ENCODE data around the gene BBS9. TPM values are rescaled to one million over a fixed set of nuclear protein-coding genes. Genes with fewer than 3 reads are reported as not detected.

BBS9 gene
- total RNA-seq, 2 donors from 2014 or later, result 9.3 to 10.9 TPM

GRCh38 chr7:33334349-33334748, 205.0 kb downstream of the BBS9 start:
- Histone ChIP-seq H3K27me3 (no peaks in the 10 kb centered on the region), H3K9ac (ENCODE audit: low read depth in 2 of 2, low read length in 2 of 2) (no peak overlapping the region), H3K27ac (no peak overlapping the region), H3K36me3 (no peaks in the 10 kb centered on the region), H3K9me3 (no peaks in the 10 kb centered on the region), H3K4me1 (no peaks in the 10 kb centered on the region), H3K4me3 (no peak overlapping the region)
- TF ChIP-seq CTCF (IDR thresholded peaks at IDR 0.05), result no peak
- intact Hi-C loops (cut with DNase I), result no loop called here
- DNase-seq, result no peak

- Histone ChIP-seq H3K27ac (no peak overlapping the region), H3K36me3 (no peaks in the 10 kb centered on the region), H3K4me3 (no peak overlapping the region), H3K4me1 (no peaks in the 10 kb centered on the region), H3K27me3 (no peaks in the 10 kb centered on the region), H3K9ac (ENCODE audit: low read depth in 2 of 2, low read length in 2 of 2) (no peak overlapping the region), H3K9me3 (no peaks in the 10 kb centered on the region)
- intact Hi-C loops (cut with DNase I), result no loop called here
- DNase-seq, result no peak
- no peak for TF ChIP-seq CTCF (IDR thresholded peaks at IDR 0.05)
These were observed 207.5 kb downstream of the BBS9 start for GRCh38 chr7:33336820-33337219.

- no peak for TF ChIP-seq CTCF (IDR thresholded peaks at IDR 0.05)
- no peaks in the 10 kb centered on the region for H3K27me3 ChIP-seq
- H3K9ac ChIP-seq (ENCODE audit: low read depth in 2 of 2, low read length in 2 of 2), result no peak overlapping the region
- H3K4me1 ChIP-seq, result no peaks in the 10 kb centered on the region
- no peak overlapping the region for H3K27ac ChIP-seq
- no peak overlapping the region for H3K4me3 ChIP-seq
- intact Hi-C loops (cut with DNase I), result no loop called here
- no peaks in the 10 kb centered on the region for H3K36me3 ChIP-seq
- no peak for DNase-seq
- no peaks in the 10 kb centered on the region for H3K9me3 ChIP-seq
These were observed 209.9 kb downstream of the BBS9 start for GRCh38 chr7:33339074-33339790.

GRCh38 chr7:33346055-33346454, 216.7 kb downstream of the BBS9 start:
- H3K27ac ChIP-seq, result no peak overlapping the region
- no peak overlapping the region for H3K9ac ChIP-seq (ENCODE audit: low read depth in 2 of 2, low read length in 2 of 2)
- no peaks in the 10 kb centered on the region for H3K4me1 ChIP-seq
- H3K4me3 ChIP-seq, result no peak overlapping the region
- no peak for DNase-seq
- intact Hi-C loops (cut with DNase I), result no loop called here
- no peaks in the 10 kb centered on the region for H3K9me3 ChIP-seq
- H3K27me3 ChIP-seq, result no peaks in the 10 kb centered on the region
- no peak for TF ChIP-seq CTCF (IDR thresholded peaks at IDR 0.05)
- no peaks in the 10 kb centered on the region for H3K36me3 ChIP-seq

- H3K4me3 ChIP-seq, result no peak overlapping the region
- H3K9me3 ChIP-seq, result no peaks in the 10 kb centered on the region
- no peak overlapping the region for H3K9ac ChIP-seq (ENCODE audit: low read depth in 2 of 2, low read length in 2 of 2)
- no peaks in the 10 kb centered on the region for H3K36me3 ChIP-seq
- H3K4me1 ChIP-seq, result no peaks in the 10 kb centered on the region
- no peaks in the 10 kb centered on the region for H3K27me3 ChIP-seq
- no peak for DNase-seq
- intact Hi-C loops (cut with DNase I), result no loop called here
- no peak overlapping the region for H3K27ac ChIP-seq
- no peak for TF ChIP-seq CTCF (IDR thresholded peaks at IDR 0.05)
These were observed 221.2 kb downstream of the BBS9 start for GRCh38 chr7:33350577-33350976.

Data from colonic mucosa (tissue), 4 donors.